Activated CD4-positive, alpha-beta T cell treated with anti-CD3 and anti-CD28 coated beads, Interleukin-2, amount 50 U/mL, for 1 hour (primary cell): Measurements from ENCODE around the gene PTPRN2.
"Not testable (repeated sequence)": the region's sequence is repeated elsewhere in the genome, so short reads cannot be mapped to it uniquely, and the experiment has no call there.

Source experiments
- DNase-seq: peaks from one replicate; pipeline ENCODE4 v3.0.0-alpha.2; 2020

PTPRN2 gene

GRCh38 chr7:157952050-157952667, 635.5 kb downstream of the PTPRN2 start:
- no peak for DNase-seq

GRCh38 chr7:157951300-157952049, 636.1 kb downstream of the PTPRN2 start:
- DNase-seq = no peak

- DNase-seq = no peak
Measured at GRCh38 chr7:157949711-157950110, 637.9 kb downstream of the PTPRN2 start.

- no peak for DNase-seq
Measured at GRCh38 chr7:157947504-157947903, 640.1 kb downstream of the PTPRN2 start.

DNA sequence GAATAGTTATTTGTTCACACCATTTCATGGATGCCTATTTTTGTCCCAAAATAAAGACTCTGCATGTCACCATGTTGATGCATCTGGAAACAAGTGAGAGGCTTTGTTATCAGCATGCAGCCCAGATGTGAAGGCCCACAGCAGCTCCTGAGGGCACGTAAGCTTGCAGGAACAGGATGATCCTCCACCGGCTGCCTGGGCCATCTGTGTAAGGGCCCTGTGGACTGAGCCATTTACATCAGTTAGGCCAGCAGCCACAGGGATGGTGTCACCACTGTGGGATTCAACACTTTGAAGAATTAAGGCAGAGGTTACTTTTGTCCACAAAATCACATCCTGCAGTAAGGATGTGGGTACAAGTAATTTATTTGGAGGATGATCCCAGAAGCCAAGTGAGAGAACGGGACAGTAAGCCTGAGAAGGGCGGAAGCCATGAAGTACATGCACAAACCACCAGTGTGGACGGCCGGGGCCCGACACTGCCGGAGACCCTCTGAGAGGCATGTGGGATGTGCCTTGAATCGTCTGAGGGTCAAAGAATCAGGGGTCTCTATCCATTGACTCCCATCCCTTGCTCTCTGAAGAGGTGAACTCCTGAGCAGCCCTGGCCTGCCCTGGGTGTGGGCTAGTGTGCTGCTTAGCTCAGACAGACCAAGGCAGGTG, 641.1 kb downstream of the PTPRN2 start:
- no peak for DNase-seq

GRCh38 chr7:157945401-157945800, 642.2 kb downstream of the PTPRN2 start:
- no peak for DNase-seq

DNA sequence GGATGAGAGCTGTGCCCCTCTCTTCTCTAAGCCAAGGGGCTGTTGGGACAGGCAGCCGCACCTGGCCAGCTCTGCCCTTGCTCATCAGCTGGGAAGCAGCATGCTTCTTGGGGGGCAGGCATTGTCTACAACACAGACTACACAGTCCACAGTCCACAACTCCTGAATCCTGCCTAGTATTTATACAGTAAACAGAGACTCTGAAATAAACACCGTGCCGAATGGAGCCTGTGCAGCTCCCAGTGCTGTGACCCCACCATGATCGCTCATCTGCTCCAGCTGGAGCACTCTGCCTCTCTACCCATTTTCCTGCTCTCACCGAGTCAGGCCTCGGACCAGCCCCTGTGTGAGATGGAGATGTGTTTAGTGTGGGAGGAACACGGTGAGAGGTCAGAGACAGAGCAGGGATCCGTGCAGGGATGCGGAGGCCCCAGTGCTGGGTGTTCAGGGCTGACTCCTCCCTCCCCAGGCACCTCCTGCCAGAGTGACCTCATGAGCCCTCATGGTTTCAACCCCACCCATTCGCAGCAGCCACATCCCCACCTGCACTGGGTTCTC, 642.8 kb downstream of the PTPRN2 start:
- DNase-seq = no peak

- DNase-seq = no peak
Measured at GRCh38 chr7:157944051-157944450, 643.6 kb downstream of the PTPRN2 start.

DNA sequence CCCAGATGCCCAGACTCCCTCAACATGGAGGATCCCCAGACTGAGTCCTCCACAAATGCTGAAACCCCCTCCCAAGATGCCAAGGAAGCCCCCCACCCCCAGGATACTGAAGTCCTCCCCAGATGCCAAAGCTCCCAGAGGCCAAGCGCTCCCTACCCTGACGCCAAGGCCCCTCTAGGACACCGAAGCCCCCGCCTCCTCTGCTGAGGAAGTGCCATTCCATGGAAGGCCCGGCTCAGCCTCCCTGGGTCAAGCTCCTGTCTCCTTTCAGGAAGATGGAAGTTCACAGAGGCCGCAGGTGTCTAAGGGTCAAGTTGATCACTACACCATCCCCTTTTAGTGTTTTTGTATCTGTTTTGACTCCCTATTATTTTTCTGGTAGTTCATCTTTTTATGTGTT, 644.1 kb downstream of the PTPRN2 start:
- DNase-seq = no peak

DNA sequence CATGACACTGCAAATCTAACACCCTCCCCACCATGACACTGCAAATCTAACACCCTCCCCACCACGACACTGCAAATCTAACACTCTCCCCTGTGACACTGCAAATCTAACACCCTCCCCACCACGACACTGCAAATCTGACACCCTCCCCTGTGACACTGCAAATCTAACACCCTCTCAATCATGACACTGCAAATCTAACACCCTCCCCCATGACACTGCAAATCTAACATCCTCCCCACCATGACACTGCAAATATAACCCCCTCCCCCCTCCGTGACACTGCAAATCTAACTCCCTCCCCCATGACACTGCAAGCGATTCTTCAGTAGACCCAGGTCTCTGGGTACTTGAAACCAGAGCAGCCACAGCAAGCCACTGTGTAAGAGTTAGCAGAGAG, 646.4 kb downstream of the PTPRN2 start:
- DNase-seq = no peak

- no peak for DNase-seq
Measured at GRCh38 chr7:157940497-157940896, 647.1 kb downstream of the PTPRN2 start.

- no peak for DNase-seq
Measured at GRCh38 chr7:157938211-157938610, 649.4 kb downstream of the PTPRN2 start.

DNA sequence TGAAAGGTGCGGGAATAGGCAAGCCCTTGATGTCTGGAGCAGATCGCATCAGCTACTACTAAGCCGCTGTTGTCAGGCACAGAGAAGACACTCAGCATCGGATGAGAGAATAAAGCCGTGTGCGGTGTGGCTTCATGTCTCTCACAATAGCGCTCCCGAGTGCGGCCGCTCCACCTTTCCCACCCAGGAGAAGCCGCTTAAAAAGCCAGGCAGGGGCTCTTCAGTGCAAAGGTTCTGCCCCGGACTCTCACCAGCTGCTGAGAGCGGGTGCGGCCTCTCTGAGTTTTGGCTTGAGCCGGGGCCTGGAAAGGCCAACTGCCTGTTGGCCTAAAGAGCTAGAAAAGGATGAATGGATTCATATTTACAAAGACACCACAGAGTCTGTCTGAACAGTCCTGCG, 650.2 kb downstream of the PTPRN2 start:
- no peak for DNase-seq

- DNase-seq = no peak
Measured at GRCh38 chr7:157936976-157937375, 650.6 kb downstream of the PTPRN2 start.

GRCh38 chr7:157935721-157936120, 651.9 kb downstream of the PTPRN2 start:
- not testable (repeated sequence) for DNase-seq

DNA sequence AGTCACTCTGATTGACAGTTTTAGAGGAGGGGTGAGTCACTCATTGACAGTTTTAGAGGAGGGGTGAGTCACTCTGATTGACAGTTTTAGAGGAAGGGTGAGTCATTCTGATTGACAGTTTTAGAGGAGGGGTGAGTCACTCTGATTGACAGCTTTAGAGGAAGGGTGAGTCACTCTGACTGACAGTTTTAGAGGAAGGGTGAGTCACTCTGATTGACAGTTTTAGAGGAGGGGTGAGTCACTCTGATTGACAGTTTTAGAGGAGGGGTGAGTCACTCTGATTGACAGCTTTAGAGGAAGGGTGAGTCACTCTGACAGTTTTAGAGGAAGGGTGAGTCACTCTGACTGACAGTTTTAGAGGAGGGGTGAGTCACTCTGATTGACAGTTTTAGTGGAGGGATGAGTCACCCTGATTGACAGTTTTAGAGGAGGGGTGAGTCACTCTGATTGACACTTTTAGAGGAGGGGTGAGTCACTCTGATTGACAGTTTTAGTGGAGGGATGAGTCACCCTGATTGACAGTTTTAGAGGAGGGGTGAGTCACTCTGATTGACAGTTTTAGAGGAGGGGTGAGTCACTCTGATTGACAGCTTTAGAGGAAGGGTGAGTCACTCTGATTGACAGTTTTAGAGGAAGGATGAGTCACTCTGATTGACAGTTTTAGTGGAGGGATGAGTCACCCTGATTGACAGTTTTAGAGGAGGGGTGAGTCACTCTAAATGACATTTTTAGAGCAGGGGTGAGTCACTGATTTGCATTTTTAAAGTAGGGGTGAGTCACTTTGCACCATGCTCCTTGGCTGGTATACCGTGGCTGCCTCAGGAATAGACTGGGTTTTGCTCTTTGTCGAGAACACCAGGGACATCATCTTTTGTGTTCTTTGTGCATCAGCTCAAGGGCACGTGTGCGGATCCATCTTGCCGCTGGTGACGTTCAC, 654.1 kb downstream of the PTPRN2 start:
- not testable (repeated sequence) for DNase-seq

GRCh38 chr7:157932498-157933218, 655.0 kb downstream of the PTPRN2 start:
- no peak for DNase-seq

- no peak for DNase-seq
Measured at GRCh38 chr7:157930926-157931466, 656.6 kb downstream of the PTPRN2 start.

- DNase-seq = no peak
Measured at GRCh38 chr7:157930441-157930840, 657.2 kb downstream of the PTPRN2 start.

- no peak for DNase-seq
Measured at GRCh38 chr7:157929671-157930070, 658.0 kb downstream of the PTPRN2 start.

DNA sequence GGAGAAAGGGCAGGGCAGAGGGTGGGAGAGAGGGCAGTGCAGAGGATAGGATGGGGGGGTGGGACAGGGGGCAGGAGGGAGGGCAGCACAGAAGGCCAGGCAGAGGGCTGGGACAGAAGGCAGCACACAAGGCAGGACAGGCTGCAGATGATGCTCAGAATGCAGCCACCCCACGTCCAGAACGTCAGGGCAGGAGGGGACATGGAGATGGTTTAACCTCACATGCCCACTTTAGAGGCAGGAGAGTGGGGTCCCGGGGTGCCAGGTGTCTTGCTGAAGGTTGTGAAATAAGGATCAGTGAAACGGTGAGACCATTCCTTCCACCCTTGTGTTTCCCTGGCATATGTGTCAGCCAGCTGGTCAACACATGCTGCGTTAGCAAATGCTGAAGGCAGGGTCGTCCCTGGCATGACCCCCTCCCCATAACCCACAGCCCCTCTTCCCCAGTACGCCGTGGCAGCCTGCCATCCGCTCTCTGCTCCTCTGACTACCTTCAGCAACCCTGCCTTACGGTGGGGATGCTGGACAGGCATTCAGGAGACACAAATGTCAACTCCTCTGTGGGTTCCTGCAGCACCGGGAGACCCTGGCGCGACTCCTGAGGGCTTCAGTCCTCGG, 658.7 kb downstream of the PTPRN2 start:
- no peak for DNase-seq
